RWPE1 (cell line): ENCODE data around the gene AK4.

Experiments used
- CTCF ChIA-PET: fragments of 350-600 bp; sonication (Branson Sonifier 250); formaldehyde crosslinking; extraction: SDS; loops from one replicate; lab custom pipeline; 2021; lab: Yijun Ruan, JAX
- POLR2A ChIA-PET: fragments of 400-600 bp; formaldehyde crosslinking; extraction: SDS; loops from one replicate; lab custom pipeline; 2020; ENCODE audit warnings: antibody characterized with exemption; ENCODE audit not compliant: low non-redundant PET; lab: Yijun Ruan, JAX
- DNase-seq: peaks from one replicate; pipeline ENCODE4 v3.0.0; 2012; ENCODE audit warnings: low spot score
- H3K27ac ChIP-seq: fragments of 450-650 bp; 2 replicates; pipeline ENCODE4 v1.5.1; 2017
- TF ChIP-seq, protein P1 (sequence below): fragments of 450-650 bp; conservative IDR thresholded peaks from 2 replicates; pipeline ENCODE4 v1.5.1; 2017; ENCODE audit warnings: low read depth, mild to moderate bottlenecking

The AK4 gene

GRCh38 chr1:65146908-65147423 lies 1.0 kb upstream of the AK4 start:
- TF ChIP-seq, protein P1, sequence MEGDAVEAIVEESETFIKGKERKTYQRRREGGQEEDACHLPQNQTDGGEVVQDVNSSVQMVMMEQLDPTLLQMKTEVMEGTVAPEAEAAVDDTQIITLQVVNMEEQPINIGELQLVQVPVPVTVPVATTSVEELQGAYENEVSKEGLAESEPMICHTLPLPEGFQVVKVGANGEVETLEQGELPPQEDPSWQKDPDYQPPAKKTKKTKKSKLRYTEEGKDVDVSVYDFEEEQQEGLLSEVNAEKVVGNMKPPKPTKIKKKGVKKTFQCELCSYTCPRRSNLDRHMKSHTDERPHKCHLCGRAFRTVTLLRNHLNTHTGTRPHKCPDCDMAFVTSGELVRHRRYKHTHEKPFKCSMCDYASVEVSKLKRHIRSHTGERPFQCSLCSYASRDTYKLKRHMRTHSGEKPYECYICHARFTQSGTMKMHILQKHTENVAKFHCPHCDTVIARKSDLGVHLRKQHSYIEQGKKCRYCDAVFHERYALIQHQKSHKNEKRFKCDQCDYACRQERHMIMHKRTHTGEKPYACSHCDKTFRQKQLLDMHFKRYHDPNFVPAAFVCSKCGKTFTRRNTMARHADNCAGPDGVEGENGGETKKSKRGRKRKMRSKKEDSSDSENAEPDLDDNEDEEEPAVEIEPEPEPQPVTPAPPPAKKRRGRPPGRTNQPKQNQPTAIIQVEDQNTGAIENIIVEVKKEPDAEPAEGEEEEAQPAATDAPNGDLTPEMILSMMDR: no peak

DNA sequence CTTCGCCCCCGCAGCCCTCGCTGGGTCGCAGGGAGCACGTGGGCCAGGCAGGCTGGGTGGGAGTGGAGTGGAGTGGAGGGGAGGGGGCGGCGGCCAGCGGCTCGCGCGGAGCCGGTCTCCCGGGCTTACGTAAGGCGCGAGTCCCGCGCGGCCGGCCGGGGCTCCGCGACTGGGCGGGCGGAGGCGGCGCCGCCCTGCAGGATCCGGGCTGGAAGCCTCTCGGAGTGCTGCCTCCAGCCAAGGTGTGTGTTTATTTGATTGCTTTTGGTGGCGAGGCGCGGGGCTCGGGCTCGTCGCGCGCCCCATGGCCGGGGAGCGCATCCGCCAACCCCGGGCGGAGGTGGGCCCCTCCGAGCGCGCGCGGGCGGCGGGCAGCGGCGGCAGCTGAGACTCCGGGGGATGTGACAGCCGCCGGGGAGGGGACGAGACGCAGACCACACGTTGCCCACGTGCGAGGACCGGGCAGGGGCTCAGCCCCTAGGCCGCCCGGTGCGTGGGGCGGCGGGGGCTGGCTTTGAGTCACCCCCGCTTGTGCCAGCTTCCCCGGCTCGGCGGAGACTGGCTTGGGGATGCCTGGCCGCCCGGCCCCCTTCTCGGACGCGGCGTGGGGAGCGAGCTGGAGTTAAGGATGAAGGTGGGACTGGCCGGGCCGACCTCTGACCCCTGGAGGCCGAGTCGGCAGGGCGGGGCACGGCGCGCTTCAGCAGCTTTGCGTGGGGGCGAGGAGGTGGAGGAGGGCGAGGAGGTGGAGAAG lies 402 bp upstream of the AK4 start:
- ChIA-PET CTCF (no interaction called here), POLR2A (interaction anchor here (0.7 kb wide), 1 partner anchor 9 kb away, joined by 3 read pairs; no protein-coding TSS in a partner anchor)
- DNase-seq: peak; percentile 36
- TF ChIP-seq, protein P1: no peak
- peak overlapping the region; percentile 83 for H3K27ac ChIP-seq

More at GRCh38 chr1:65146908-65147423, 1.0 kb upstream of the AK4 start:
- ChIA-PET POLR2A (no interaction called here), CTCF (no interaction called here)
- DNase-seq: no peak
- H3K27ac ChIP-seq: peak overlapping the region; percentile 83

- TF ChIP-seq, protein P1: peak; percentile 26
- ChIA-PET CTCF (interaction anchor here (0.6 kb wide), 2 partner anchors 60 to 1205 kb away, joined by 3 read pairs; no protein-coding TSS in a partner anchor), POLR2A (no interaction called here)
- DNase-seq: peak; percentile 41
- H3K27ac ChIP-seq: peak overlapping the region; percentile 83
Measured at GRCh38 chr1:65148548-65149350, 746 bp downstream of the AK4 start.

DNA sequence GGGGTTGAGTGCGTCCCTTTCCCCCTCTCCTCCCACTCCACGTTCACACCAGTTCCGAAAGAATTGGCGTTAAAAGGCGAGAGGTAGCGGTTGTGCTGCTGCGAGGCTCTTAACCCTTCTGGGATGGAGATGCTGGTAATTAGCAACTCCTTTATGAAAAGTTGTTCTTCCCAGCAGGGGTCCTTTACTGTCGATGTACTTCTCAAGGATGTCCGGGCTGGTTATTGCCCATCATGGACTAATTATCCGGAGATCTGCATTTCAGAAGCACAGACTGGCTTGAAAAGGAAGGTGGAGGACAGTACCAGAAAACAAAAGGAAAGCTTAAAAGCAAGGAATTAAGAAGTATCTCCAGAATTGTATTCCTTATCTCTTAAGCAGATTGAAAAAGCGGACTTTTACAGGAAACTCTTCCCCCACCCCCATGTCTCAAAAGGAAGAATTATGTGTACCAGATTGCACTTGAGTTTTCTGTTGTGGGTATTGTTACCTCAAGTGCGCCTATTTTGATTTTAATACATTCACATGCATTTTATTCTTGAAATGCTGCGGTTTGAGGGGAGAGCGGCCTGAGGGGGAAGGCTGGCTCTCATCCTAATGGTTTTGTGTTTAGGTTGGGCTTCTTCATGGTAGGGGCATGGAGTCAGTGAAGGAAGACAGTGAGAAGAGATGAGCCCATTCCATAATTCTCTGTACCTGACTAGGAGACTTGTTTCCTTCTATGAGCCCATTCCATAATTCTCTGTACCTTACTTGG lies 1.5 kb downstream of the AK4 start:
- DNase-seq: no peak
- POLR2A ChIA-PET: no interaction called here
- peak overlapping the region; percentile 83 for H3K27ac ChIP-seq
- CTCF ChIA-PET: interaction anchor here (0.6 kb wide), 2 partner anchors 59 to 1204 kb away, joined by 3 read pairs; no protein-coding TSS in a partner anchor
- TF ChIP-seq, protein P1: no peak

- DNase-seq: no peak
- ChIA-PET CTCF (no interaction called here), POLR2A (no interaction called here)
- no peak overlapping the region for H3K27ac ChIP-seq
- TF ChIP-seq, protein P1: no peak
Measured at GRCh38 chr1:65150108-65150463, 2.1 kb downstream of the AK4 start.
